GM19397 (cell line): ENCODE results near the gene PRSS56.

Source experiments
- ATAC-seq: cut with Tn5 transposase; IDR thresholded peaks from one replicate; pipeline ENCODE4 v1.9.1; 2021; ENCODE audit warnings: mild to moderate bottlenecking, moderate library complexity; ENCODE audit not compliant: unreplicated experiment

Gene PRSS56

DNA sequence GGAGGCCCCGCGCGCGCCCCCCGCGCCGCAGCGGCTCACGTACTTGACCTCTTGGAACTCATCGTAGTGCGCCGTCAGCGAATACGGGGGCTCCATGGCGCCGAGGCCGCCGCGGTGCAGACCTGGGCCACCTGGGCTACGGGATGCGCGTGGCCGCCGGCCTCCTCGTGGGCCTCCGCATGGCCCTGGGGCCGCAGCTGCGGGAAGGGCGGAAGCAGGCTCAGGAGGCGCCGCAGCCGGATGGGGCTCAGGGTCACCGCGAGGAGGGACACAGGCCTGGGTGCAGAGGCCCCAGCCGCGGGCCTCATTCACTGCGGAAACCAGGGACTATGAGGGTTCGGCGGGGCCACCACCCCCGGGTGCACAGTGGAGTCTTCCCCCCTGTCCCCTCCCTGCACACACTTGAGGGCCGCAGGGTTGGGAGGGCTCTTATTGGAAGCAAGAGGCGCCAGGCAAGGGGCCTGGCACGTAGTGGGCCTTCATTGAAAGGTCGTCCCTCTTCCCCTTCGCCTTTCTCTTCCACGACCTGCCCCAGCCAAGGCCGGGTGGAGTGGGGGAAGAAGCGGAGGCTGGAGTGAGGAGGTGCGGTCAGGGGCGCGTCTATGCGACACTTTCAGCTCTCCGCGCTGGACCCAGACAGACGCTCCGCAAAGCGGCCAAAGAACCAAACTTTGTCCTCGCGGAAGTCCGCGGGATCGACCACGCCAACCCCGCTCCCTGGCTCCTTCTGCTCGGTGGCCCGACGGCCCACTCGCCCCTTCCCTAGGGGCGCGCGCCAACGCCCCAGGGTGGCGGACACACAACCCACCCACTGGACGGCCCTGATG, 33.4 kb upstream of the PRSS56 start:
- ATAC-seq = no peak

DNA sequence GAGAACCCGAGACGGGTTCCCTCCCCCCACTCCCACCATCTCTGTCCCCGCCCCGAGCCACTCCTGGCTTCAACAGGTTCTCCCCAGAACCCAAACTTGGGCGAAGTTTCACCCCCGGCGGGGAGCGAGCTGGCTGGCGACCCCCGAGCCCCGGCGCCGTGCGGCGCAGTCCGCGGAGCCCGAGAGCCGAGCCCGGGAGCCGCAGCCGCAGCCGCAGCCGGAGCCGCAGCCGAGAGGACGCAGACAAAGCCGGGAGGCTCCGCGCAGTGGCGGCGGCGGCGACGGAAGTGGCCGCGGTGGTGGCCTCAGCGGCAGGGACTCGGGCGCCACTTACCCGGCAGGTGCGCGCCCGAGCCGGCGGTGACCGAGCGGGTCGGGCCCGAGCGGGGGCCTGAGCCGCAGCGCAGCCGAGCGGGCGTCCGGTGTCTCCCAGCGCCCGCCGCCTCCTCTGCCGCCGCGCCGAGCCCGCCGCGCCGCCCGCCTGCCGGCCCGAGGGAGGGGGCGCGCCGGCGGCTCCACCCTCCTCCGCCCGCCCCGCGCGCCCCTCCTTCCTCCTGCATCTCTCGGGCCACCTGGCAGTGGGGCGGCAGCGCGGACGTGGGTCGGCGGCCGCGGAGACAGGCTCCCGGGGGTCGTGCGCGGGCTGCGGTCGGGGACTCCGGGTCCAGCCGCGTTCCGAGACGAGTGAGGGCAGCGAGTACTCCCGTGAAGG, 32.6 kb upstream of the PRSS56 start, which contains the start of gene ECEL1:
Gene ECEL1 (minus strand): TSS at position 450 of the 712 bp plus-strand sequence. CDS start 1,181 bp downstream, outside the sequence.
- ATAC-seq = no peak

DNA sequence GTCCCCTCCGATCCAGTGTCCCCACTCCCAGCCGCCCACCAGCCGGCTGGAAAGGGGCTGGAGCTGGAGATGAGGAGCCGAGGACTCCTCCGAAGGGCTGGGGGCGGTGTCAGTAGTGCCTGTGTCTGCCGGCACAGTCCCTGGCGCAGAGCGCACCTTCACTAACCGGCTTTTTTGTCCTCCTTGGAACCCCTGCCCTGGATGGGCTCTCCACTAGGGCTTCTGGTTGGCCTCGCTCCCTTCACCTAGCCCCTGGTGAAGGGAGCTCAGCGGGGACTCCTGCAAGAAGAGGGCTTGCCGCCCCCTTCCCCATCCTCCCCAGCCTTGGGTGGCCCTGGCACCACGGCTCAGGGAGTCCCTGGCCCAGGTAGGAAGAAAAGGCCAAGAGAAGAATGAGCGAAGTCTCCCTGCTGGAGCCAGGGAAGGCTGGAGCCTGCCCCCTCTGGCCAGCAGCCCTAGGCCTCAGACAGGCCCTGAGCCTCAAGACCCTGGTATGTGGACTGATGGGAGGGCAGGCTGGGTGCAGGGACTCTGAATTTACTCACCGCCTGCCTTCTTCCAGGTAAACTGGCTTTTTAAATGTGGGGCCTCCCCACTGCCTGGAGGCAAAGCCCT, 32.0 kb upstream of the PRSS56 start:
- ATAC-seq = no peak

DNA sequence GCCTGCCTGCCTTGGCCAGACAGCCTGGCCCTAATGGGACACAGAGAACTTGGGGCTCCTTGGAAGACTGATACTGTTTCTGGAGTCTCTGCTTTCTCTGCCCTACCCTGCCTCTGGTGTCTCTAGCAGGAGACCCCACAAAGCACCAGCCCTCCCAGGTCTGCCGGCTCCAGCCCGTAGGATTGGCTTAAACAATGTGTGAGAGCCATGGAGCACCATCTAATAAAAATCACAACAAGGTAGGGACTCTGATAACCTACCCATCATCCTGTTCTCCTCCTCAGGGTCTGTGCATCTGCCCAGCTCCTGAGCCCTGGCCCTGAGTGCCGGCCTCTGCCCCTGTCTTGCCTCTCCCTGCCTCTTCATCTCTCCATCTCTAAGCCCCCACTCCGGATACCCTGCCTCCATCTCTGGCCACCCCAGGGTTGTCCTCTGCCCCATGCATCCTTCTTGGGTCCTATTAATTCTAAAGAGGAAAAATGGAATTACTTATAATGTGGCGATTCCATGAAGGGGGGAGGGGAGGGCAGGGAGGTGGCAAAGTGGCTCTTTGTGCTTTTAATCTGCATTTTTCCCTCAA, 31.4 kb upstream of the PRSS56 start:
- no peak for ATAC-seq

DNA sequence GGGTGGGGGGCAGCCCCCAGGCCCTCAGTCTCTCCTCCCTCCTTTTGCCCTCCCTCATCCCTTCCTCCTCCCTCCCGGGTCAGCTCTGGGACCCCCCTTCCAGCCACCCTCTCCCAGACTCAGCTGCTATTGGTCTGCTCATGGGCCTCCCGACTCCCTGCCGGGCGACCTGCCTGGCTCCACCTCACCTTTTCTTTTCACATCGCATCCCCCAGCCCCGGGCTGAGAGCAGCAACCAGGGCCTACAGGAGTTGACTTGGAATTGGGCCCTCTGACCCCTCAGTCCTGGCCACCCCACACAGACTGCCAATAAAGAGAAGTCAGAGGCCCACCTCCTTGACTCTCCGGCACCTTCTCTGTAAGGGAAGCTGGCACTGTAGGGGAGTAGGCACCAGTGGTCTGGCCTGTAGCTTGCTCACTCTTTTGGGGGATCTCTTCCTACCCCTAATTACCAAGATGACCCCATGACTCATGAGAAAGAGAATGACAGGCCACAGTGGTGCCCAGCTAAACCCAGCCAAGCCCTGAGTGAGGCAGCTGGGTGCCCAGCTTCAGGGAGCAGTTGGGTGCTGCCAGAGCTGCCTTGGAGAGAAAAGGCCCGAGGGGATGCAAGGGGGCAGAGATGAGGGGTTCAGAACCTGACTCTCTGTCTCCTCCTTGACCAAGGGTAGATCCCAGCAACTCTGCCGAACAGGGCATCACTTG, 30.5 kb upstream of the PRSS56 start:
- no peak for ATAC-seq

DNA sequence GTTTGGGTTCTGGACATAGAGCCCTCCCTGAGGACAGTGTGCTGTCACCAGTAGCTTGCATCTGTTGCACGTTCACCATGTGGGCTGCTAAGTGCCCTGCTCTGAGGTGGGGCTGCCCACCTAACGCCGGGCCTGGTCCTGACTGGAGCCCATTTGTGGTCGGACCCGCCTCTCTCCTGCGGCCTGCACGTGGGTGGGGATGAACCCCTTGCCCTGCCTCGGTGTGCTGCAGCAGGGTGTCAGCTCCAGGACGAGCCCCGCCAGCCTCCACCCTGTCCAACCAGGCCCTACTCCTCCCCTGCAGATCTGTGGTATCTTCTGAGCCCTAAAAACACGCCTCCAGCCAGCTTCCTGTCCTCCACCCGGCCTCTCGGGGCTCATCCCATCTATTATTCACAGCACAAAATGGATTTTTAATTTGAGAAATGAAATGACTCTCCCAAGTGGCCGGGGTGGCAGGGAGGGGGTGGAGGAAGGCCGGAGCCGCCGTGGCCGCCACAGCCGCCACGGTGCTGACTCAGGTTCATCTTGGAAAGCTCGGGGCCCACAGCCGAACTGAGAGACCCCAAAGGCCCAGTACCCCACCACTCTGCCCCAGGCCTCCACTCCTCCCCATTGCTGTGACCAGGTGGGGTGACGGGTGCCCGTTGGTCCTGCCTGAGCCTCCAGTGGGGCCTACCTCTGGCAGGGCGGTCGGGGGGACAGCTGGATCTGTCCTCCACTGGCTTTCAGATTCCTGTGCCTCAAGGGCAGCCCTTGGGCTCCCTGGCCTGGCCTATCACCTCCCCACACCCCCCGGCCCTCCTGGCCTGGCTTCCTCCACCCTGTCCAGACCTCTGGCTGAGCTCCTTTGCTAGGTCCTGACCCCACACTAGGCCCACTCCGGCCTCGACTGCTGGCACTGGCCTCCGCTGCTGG, 29.7 kb upstream of the PRSS56 start:
- ATAC-seq = no peak

DNA sequence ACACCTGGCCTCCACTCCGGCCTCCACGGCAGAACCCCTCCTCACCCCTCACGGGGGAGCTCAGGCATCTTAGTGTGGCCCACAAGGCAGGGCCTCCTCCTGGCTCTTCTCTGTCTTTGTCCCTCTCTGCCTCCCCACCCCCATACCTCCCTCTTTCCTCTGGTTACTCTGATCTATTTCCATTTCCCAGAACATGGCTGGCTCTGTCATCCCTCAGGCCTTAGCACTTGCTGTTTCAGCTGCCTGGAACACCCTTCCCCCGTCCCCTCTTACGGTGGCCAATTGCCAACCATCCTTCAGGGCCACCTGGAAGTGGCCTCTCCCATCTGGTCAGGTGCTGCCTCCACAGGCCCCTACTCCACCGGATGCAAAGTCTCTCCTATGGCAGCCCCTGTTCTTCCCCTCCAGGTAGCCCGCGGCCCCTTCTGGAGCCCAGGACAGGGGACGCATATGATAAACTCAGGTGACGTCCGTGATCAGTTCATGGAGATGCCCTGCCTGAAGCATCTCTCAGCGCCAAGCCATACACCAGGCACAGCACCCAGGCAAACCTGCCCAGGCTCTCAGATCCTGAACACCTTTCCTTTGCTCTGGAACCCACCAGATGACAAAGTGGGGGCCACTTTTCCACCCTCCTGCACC, 28.9 kb upstream of the PRSS56 start:
- ATAC-seq = no peak

DNA sequence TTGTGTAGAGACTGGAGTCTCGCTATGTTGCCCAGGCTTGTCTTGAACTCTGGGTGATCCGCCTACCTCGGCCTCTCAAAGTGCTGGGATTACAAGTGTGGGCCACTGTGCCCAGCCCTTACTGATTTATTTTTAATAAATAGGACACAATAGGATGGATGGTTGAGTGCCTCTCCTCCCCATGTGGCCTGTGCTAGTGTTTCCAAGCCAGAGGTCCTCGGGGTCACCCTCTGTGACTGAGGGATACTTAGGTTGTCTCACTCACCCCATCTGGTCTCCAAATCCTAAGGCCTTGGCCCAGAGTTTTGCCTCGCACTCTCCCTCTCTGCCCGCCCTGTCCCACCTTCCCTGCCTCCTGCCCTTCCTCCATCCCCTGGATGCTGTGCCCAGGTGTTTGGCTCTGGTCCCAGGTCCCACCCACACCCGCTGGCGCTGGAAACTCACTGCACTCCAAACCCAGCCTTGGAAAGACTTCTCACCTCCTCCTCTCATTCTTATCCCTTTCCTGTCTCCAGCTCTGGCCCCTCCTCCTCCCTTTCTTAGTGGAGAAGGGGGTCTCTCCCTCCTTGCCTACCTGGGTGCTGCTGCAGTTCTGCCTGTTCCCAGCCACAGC, 27.8 kb upstream of the PRSS56 start:
- no peak for ATAC-seq

DNA sequence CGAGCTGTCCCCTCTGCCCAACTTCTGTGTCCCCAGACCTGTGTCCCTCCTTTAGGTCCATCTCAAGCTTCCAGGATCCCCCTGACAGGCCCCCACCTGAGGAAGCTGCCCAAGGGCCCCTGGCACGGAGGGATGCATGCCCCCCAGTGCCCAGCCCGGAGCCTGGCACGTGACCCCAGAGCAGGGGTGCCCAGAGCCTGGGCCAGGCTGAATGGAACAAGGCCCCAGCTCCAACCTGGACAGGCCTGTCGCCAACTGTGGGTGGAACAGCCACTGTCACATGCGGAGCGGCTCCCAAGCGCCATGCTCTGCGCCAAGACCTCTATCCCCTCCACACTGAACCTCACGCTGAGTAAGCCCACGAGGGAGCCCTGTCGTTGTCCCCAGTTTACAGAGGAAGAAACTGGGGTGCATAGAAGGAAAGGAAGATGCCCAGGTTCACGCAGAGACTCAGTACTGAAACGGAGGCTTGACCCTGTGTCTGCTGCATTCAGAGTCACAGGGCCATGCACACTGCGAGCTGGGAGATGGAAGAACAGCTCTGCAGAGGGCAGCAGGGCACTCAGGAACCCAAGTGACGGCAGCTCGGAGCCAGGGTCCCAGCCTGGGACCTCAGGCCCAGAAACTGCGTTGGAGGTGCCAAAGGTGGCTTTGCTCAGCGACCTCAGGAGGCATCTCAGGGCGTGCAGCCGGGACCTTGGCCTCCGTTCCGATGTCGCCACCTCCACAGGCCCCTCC, 27.1 kb upstream of the PRSS56 start:
- ATAC-seq = no peak

DNA sequence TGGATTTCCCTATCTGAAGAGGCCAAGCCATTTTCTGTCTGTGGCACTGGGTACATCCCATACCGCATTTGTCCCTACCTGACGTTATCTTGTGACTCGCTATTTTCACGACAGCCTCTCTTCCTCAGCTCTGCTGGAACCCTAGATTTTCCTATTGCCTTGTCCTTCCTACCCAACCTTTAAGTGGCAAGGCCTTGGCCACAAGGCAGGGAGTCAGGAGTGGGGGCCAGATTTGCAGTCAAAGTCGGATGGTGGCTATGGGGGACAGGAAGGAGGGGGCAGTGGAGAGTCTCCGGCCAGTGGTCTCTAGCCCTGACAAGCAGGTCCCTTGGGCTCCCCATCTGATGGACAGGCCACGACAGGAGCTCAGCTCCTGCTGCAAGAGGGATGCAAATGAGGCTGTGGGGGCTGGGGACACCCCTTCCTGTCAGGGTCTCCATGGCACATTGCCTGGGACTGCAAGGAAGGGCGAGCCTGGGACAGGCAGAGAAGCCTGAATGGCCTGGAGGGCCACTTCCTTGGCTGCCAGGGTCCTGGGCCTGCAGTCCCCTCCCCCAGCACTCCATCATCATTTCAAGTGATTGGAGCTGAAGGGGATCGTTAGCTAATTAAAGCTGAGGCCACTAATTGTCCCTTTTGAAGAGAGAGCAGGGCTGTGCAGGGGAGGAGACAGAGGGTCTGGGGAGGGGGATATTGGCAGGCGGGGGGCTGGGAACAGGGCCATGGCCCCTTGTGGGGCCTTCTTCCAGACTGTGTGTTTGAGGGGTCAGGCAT, 26.3 kb upstream of the PRSS56 start:
- no peak for ATAC-seq

DNA sequence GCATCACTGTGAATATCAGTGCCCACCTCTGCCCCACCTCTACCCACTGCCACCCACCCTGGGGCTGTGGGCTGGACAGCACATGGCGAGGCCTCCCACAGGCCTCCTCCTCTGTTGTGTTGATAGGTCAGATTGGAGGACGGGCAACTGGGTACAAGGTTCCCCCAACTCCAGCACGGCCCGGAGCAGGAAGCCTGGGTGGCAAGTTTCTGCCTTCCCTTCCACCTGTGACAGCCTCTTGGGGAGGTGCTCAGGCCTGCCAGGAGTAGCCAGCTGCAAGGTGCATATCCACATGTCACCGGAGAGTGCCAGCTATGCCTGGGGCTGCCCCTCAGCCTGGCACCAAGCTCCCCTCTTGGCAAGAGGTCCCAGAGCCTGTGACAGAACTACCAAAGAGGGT, 25.6 kb upstream of the PRSS56 start:
- ATAC-seq = no peak

DNA sequence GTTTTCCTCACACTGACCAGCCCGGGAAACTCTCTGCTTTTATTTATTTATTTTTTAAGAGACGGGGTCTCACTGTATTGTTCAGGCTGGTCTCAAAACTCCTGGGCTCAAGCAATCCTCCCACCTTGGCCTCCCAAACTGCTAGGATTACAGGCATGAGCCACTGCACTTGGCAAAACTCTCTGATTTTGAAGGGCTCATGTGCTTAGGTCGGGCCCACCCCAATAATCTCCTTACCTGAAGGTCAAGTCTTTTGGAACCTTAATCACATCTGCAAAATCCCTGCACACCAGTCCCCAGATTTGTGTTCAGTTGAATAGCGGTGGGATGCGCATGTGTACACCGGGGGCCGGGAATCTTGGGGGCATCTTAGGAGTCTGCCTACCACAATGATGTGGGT, 24.9 kb upstream of the PRSS56 start:
- ATAC-seq = no peak

DNA sequence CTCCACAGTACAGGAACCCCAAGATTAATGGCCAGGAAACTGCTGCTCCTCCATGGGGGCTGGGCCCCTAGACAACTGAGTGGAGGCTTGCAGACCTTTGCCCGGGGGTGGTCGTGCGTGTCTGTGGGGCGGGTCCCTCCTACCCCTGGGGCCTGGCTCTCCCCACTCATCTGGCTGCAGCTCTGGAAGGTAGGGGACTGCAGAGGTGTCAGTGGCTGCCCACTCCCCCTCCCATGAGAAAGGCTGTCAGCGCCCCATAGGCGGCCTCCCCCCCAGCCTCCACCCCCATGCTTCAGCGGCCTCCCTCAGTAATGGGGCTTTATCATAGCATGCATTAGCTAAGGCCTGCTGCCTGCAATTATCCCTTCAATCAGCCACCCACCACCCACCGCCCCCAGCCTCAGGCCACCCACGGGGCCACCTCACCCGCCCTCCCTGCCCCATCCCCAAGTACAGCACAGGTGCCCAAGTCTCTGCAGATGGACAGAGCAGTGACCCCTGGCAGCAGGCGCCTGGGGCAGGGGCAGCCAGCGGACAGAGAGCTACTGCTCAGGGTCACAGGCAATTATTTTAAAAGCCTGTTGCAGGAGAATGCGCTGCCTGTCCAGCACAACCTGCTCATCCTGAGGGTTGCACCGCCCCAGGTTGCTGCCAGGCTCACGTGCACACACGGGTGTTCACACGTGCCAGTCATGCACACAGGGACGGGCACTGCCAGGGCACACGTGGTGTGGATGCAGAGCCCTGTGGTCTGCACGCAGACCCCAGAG, 23.5 kb upstream of the PRSS56 start:
- no peak for ATAC-seq

DNA sequence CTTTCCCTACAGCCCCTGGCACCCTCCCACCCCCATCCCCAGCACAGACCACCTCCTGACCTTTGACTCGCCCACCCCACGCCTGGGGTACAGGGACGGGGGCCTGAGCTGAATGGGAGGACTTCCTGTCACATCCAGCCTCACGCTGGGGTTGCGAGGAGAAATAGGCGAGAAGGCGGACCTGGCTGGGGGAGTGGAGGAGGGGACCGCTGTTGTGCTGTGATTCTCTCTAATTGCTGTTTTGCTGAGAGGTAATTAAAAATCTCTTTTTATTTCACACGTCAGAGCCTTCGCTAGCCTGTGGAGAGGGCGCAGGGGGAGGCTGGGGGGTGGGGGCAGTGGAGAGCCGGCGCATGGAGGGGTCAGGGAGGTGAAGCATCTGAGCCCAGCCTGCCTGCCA, 22.8 kb upstream of the PRSS56 start:
- no peak for ATAC-seq

DNA sequence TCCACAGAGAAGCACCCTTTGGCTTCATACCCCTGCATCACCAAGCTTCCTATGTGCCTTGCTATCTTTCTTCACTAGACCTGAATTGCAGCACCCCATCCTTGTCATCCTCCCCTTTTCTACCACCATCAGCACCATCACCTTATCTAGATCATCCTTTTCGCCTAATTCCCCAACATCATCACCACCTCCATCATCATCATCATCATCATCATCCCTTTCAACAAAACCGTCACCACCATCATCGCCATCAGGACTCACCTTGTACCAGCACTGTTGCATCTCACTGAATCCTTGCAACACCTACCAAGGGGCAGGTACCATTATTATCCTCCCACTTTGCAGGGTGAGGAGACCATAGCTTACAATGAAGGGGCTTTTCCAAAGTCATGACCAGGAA, 21.7 kb upstream of the PRSS56 start:
- ATAC-seq = no peak

DNA sequence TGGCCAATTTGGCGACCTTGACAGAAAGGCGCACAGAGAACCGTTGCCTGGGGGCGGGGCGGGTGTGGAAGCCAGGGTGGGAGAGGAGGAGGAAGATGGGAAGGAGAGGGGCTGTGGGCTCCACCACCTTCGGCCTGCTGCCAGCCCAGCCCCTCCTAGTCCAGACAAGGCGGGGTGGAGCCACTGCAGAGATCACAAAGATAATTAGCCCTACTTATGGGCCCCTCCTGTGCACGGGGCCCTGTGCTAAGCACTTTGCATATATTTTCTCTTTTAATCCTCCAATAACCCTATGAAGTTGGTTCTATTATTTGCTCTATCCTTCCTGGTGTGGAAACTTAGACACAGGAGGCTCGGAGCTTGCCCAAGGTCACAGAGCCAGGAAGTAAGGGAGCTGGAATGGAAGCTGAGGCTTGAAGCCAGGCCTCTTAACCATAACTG, 18.8 kb upstream of the PRSS56 start:
- no peak for ATAC-seq
